K562 (cell line): Measurements from ENCODE around the gene SLX9. TPM values are rescaled to one million over a fixed set of nuclear protein-coding genes. Genes with fewer than 3 reads are reported as not detected.

Experiments used
- ADNP ChIP-seq: fragments of 200-800 bp; sonication (Bioruptor generic); IDR thresholded peaks from 2 replicates; pipeline ENCODE4 v1.6.1; 2016; ENCODE audit warnings: missing genetic modification characterization, missing compliant biosample characterization
- CBFB ChIP-seq: sonication (generic); formaldehyde crosslinking; IDR thresholded peaks from 2 replicates; pipeline ENCODE4 v1.4.0; 2020; ENCODE audit warnings: mild to moderate bottlenecking, missing genetic modification reagents
- CREB1 ChIP-seq, 2 experiments: sonication (generic) in 1 of 2; formaldehyde crosslinking in 1 of 2; IDR thresholded peaks; 2 replicates each; pipeline versions ENCODE4 v1.6.1 to v1.8.0; 2012 to 2022; ENCODE audit warnings: inconsistent platforms in 1 of 2, mild to moderate bottlenecking in 1 of 2, missing genetic modification reagents in 1 of 2, moderate library complexity in 1 of 2
- CREB5 ChIP-seq: fragments of 250-450 bp; sonication (Bioruptor Pico); IDR thresholded peaks from 2 replicates; pipeline ENCODE4 v1.5.0; 2020; ENCODE audit warnings: mild to moderate bottlenecking
- EGR1 ChIP-seq: fragments of 450-650 bp; conservative IDR thresholded peaks from 2 replicates; pipeline ENCODE4 v1.6.1; 2017; ENCODE audit warnings: mild to moderate bottlenecking
- HDGF ChIP-seq: fragments of 450-650 bp; IDR thresholded peaks from 2 replicates; pipeline ENCODE4 v1.6.1; 2016
- MITF ChIP-seq: IDR thresholded peaks from 2 replicates; pipeline ENCODE4 v1.6.1; 2014; ENCODE audit warnings: antibody characterized with exemption
- NCOA1 ChIP-seq: fragments of 450-650 bp; IDR thresholded peaks from 2 replicates; pipeline ENCODE4 v1.6.1; 2016; ENCODE audit warnings: low read depth
- NFXL1 ChIP-seq: fragments of 450-650 bp; formaldehyde crosslinking; IDR thresholded peaks from 2 replicates; pipeline ENCODE4 v1.4.0; 2021; ENCODE audit warnings: mild to moderate bottlenecking
- NR1H2 ChIP-seq: sonication (generic); formaldehyde crosslinking; IDR thresholded peaks from 2 replicates; pipeline ENCODE4 v1.4.0; 2020; ENCODE audit warnings: mild to moderate bottlenecking, missing genetic modification reagents
- POLR2AphosphoS5 ChIP-seq: IDR thresholded peaks from 2 replicates; pipeline ENCODE4 v1.6.1; 2011; ENCODE audit warnings: mild to moderate bottlenecking, low read depth, low read length, moderate library complexity; ENCODE audit not compliant: control insufficient read depth, insufficient read depth
- PRMT5 ChIP-seq: sonication (generic); formaldehyde crosslinking; IDR thresholded peaks from 2 replicates; pipeline ENCODE4 v1.5.0; 2020; ENCODE audit warnings: missing genetic modification reagents
- RBM17 ChIP-seq: fragments of 200-400 bp; formaldehyde crosslinking; IDR thresholded peaks from 2 replicates; pipeline ENCODE4 v1.6.1; 2017; ENCODE audit warnings: low read depth, mild to moderate bottlenecking, low read length, borderline replicate concordance
- RBM22 ChIP-seq: fragments of 200-400 bp; formaldehyde crosslinking; IDR thresholded peaks from 2 replicates; pipeline ENCODE4 v1.6.1; 2018; ENCODE audit warnings: low read length, low read depth; ENCODE audit not compliant: poor library complexity, severe bottlenecking
- SAFB ChIP-seq: fragments of 200-400 bp; formaldehyde crosslinking; IDR thresholded peaks from 2 replicates; pipeline ENCODE4 v1.6.1; 2017; ENCODE audit warnings: low read depth, low read length, borderline replicate concordance
- TEAD1 ChIP-seq, 2 experiments: fragments of 450-650 bp in 1 of 2; sonication (generic) in 1 of 2; formaldehyde crosslinking; IDR thresholded peaks; 2 replicates each; pipeline versions ENCODE4 v1.4.0 to v1.8.0; 2020 to 2022; ENCODE audit warnings: mild to moderate bottlenecking in 2 of 2, missing genetic modification reagents in 1 of 2
- UBTF ChIP-seq, 2 experiments: IDR thresholded peaks; 2 replicates each; pipeline ENCODE4 v1.6.1; 2012; ENCODE audit warnings: improper control_type of control experiment in 2 of 2, low read depth in 2 of 2, low read length in 2 of 2, borderline replicate concordance in 1 of 2
- ZFP36 ChIP-seq: fragments of 150-350 bp; IDR thresholded peaks from 2 replicates; pipeline ENCODE4 v1.6.1; 2018; ENCODE audit warnings: low read length, low read depth; ENCODE audit not compliant: partially characterized antibody
- ZNF133 ChIP-seq: fragments of 250-450 bp; sonication (Bioruptor Pico); IDR thresholded peaks from 2 replicates; pipeline ENCODE4 v1.4.0; 2020; ENCODE audit warnings: mild to moderate bottlenecking
- ZNF584 ChIP-seq: fragments of 200-800 bp; sonication (Bioruptor generic); IDR thresholded peaks from 2 replicates; pipeline ENCODE4 v1.6.1; 2016; ENCODE audit warnings: low read depth, mild to moderate bottlenecking, missing genetic modification characterization, missing compliant biosample characterization
- ZNF77 ChIP-seq: fragments of 250-450 bp; sonication (Bioruptor Pico); IDR thresholded peaks from 2 replicates; pipeline ENCODE4 v1.5.0; 2020
- polyA plus RNA-seq, 8 experiments: library from polyadenylated mRNA; depleted of rRNA in 4 of 8; stranded (reverse) in 5 of 8; unstranded in 3 of 8; fragments of >200 nt; fragmentation: Nextera tagmentation in 2 of 8; fragmentation: Illumina TruSeq in 1 of 8; extraction: Ambion mirVana in 2 of 8; extraction: Trizol in 1 of 8; gene quantifications; 2 replicates each; pipeline versions ENCODE4 v1.2.1 to v1.2.3, GENCODE V29; 2011 to 2014; ENCODE audit warnings: inconsistent platforms in 1 of 8, missing spikeins in 1 of 8
- total RNA-seq, 7 experiments: library from RNA; depleted of rRNA in 6 of 7; stranded (reverse); fragments of >200 nt in 6 of 7; fragmentation: Illumina TruSeq in 2 of 7; extraction: Trizol in 2 of 7; gene quantifications; 2 replicates each; pipeline versions ENCODE4 v1.2.1 to v1.2.3, GENCODE V29; 2011 to 2021; ENCODE audit warnings: low replicate concordance in 1 of 7
- TF ChIP-seq, protein P1 (sequence below): fragments of 450-650 bp; IDR thresholded peaks from 2 replicates; pipeline ENCODE4 v1.6.1; 2016; ENCODE audit warnings: antibody characterized with exemption

The SLX9 gene
- total and polyA plus RNA-seq, 9 of the 15 experiments (the other 6 are each of a cell fraction or from before 2014, with no cell fraction given): 1.2 to 75.5 (median 16.5) TPM

DNA sequence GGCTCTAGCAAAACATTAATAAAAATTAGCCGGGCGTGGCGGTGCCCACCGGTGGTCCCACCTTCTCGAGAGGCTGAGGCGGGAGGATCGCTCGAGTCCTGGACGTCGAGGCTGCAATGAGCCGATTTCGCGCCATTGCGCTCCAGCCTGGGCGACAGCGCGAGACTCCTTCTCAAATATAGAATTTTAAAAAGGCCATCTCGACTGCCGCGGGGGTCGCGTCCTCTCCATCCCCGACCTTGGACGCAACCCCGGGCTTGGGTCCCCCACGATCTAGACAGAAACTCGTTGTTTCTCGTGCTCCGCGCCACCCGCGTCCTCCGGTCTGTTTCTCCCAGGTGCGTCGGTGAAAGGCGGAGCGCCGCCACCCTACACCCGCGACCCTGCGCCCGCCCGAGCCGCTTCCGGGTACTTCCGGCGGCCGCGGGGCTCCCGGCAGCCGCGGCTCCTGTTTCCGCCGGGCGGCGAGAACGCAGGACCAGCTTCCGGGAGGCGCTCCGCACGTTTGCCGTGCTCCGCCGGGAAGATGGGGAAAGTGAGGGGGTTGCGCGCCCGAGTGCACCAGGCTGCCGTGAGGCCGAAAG is at the start of gene SLX9 (continued):
- TF ChIP-seq CREB5 (no peak), RBM17 (no peak), HDGF (no peak), PRMT5 (0 out of 2 replicates have a peak, but pooled peaks have one; percentile 16), ZFP36 (peak; percentile 49), TEAD1 (CRISPR knock-in tag; IDR thresholded peaks at IDR 0.05) (peak; percentile 6 to 38; a peak in 1 of 4 replicates), ZNF77 (CRISPR knock-in tag) (no peak), ZNF133 (CRISPR knock-in tag) (no peak), MITF (peak; percentile 72; the same call in 1 of the 2 replicates), SAFB (peak; percentile 66; the same call in 1 of the 2 replicates), NR1H2 (CRISPR knock-in tag) (no peak), EGR1 (peak; percentile 51), UBTF (IDR thresholded peaks at IDR 0.05; ENCODE audit: borderline replicate concordance in 1 of 2, low read depth in 2 of 2, low read length in 2 of 2) (peak; percentile 84 to 90; a peak in 2 of 4 replicates), NCOA1 (peak; percentile 98), NFXL1 (CRISPR knock-in tag) (no peak), POLR2AphosphoS5 (peak; percentile 89), CREB1 (IDR thresholded peaks at IDR 0.05) (peak; percentile 46), CREB1 (CRISPR knock-in tag; IDR thresholded peaks at IDR 0.05) (peak; percentile 72), ZNF584 (CRISPR knock-in tag) (0 out of 2 replicates have a peak, but pooled peaks have one; percentile 69), CBFB (no peak), ADNP (no peak), RBM22 (peak; percentile 93)
- TF ChIP-seq, protein P1, sequence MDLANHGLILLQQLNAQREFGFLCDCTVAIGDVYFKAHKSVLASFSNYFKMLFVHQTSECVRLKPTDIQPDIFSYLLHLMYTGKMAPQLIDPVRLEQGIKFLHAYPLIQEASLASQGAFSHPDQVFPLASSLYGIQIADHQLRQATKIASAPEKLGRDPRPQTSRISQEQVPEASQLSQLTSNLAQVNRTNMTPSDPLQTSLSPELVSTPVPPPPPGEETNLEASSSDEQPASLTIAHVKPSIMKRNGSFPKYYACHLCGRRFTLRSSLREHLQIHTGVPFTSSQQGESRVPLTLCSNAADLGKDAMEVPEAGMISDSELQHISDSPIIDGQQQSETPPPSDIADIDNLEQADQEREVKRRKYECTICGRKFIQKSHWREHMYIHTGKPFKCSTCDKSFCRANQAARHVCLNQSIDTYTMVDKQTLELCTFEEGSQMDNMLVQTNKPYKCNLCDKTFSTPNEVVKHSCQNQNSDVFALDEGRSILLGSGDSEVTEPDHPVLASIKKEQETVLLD: peak; percentile 61; the same call in 1 of the 2 replicates
